H1 (cell line): ENCODE measurements around the gene ATP7B. TPM values are rescaled to one million over a fixed set of nuclear protein-coding genes. Genes with fewer than 3 reads are reported as not detected.

Experiments used
- CTCF ChIA-PET: fragments of 300-600 bp; sonication (Branson Sonifier 250); formaldehyde crosslinking; loops from one replicate; lab custom pipeline; 2021; ENCODE audit not compliant: partially characterized antibody; lab: Charles Lee
- POLR2A ChIA-PET: fragments of 300-600 bp; sonication (Branson Sonifier 250); formaldehyde crosslinking; loops from one replicate; lab custom pipeline; 2021; ENCODE audit warnings: inconsistent platforms; ENCODE audit not compliant: partially characterized antibody; lab: Charles Lee
- DNase-seq, 2 experiments: peaks; one replicate each; pipeline versions ENCODE4 v3.0.0 to v3.0.0-alpha.2; 2010 to 2022; ENCODE audit warnings: low spot score in 2 of 2, low read depth in 1 of 2, mixed read lengths in 1 of 2
- FAIRE-seq: peaks from 2 replicates; lab custom pipeline; 2011; peaks lifted over from hg19 to GRCh38; lab: Jason Lieb, UNC
- H2AFZ ChIP-seq: 2 replicates; pipeline ENCODE4 v1.8.1; 2012; ENCODE audit warnings: low read length, inconsistent platforms
- H2AK5ac ChIP-seq: 2 replicates; pipeline ENCODE4 v1.6.1; 2013; ENCODE audit warnings: low read depth, low read length
- H2BK120ac ChIP-seq: replicated peaks from 2 replicates; pipeline ENCODE3; 2013; ENCODE audit warnings: low read depth, low read length, inconsistent platforms
- H2BK12ac ChIP-seq: 2 replicates; pipeline ENCODE4 v1.6.1; 2013; ENCODE audit warnings: low read depth, low read length
- H2BK15ac ChIP-seq: 2 replicates; pipeline ENCODE4 v1.6.1; 2013; ENCODE audit warnings: low read length
- H2BK20ac ChIP-seq: 2 replicates; pipeline ENCODE4 v1.6.1; 2013; ENCODE audit warnings: low read length
- H2BK5ac ChIP-seq: 2 replicates; pipeline ENCODE4 v1.6.1; 2013; ENCODE audit warnings: low read depth, low read length
- H3K14ac ChIP-seq: 2 replicates; pipeline ENCODE4 v1.6.1; 2013; ENCODE audit warnings: inconsistent platforms; ENCODE audit not compliant: insufficient read length
- H3K18ac ChIP-seq: 2 replicates; pipeline ENCODE4 v1.6.1; 2013; ENCODE audit warnings: low read length; ENCODE audit errors: extremely low read depth
- H3K23ac ChIP-seq: 2 replicates; pipeline ENCODE4 v1.6.1; 2013; ENCODE audit warnings: inconsistent platforms; ENCODE audit not compliant: insufficient read length
- H3K23me2 ChIP-seq: 2 replicates; pipeline ENCODE4 v1.6.1; 2013; ENCODE audit warnings: low read depth, low read length
- H3K27ac ChIP-seq: 2 replicates; pipeline ENCODE4 v1.6.1; 2011; ENCODE audit warnings: low read depth, low read length, inconsistent platforms
- H3K27me3 ChIP-seq, 4 experiments: replicated peaks in 1 of 4; 1 replicate in 1 of 4; 2 replicates in 3 of 4; pipeline versions ENCODE4 v1.6.1 to v1.8.1; 2011 to 2013; ENCODE audit warnings: low read length in 3 of 4, mild to moderate bottlenecking in 3 of 4, inconsistent platforms in 2 of 4, mixed read lengths in 2 of 4, moderate library complexity in 1 of 4; ENCODE audit not compliant: control insufficient read depth in 3 of 4, insufficient read depth in 3 of 4; ENCODE audit errors: extremely low read depth in 1 of 4
- H3K36me3 ChIP-seq, 4 experiments: 2 replicates each; pipeline versions ENCODE4 v1.6.1 to v1.8.1; 2011 to 2013; ENCODE audit warnings: mild to moderate bottlenecking in 4 of 4, low read length in 3 of 4, moderate library complexity in 2 of 4, control low read depth in 1 of 4, inconsistent platforms in 1 of 4; ENCODE audit not compliant: insufficient read depth in 4 of 4, control insufficient read depth in 2 of 4
- H3K4ac ChIP-seq: replicated peaks from 2 replicates; pipeline ENCODE3; 2013; ENCODE audit warnings: low read length, low read depth, mixed read lengths, inconsistent platforms; ENCODE audit not compliant: insufficient read length
- H3K4me1 ChIP-seq, 4 experiments: replicated peaks in 1 of 4; 1 replicate in 1 of 4; 2 replicates in 3 of 4; pipeline versions ENCODE4 v1.6.1 to v1.8.1; 2011 to 2013; ENCODE audit warnings: low read length in 3 of 4, inconsistent platforms in 2 of 4, mixed read lengths in 1 of 4; ENCODE audit not compliant: insufficient read depth in 4 of 4, control insufficient read depth in 3 of 4
- H3K4me2 ChIP-seq, 2 experiments: 2 replicates each; pipeline versions ENCODE4 v1.6.1 to v1.8.1; 2011 to 2013; ENCODE audit warnings: low read depth in 2 of 2, low read length in 2 of 2, control low read depth in 1 of 2, inconsistent platforms in 1 of 2, mild to moderate bottlenecking in 1 of 2; ENCODE audit not compliant: insufficient read depth in 1 of 2
- H3K4me3 ChIP-seq, 4 experiments: fragments of 200-600, 300-600 bp in 1 of 4; sonication (generic), shearing (Covaris generic), sonication (Bioruptor Twin) in 1 of 4; 2 replicates each; pipeline versions ENCODE4 v1.5.1 to v1.8.1; 2011 to 2016; ENCODE audit warnings: low read length in 4 of 4, low read depth in 3 of 4, control low read depth in 2 of 4, inconsistent platforms in 2 of 4, mild to moderate bottlenecking in 2 of 4, mixed read lengths in 1 of 4, moderate library complexity in 1 of 4; ENCODE audit not compliant: insufficient read depth in 2 of 4; ENCODE audit errors: extremely low read depth in 1 of 4
- H3K56ac ChIP-seq: replicated peaks from 2 replicates; pipeline ENCODE3; 2013; ENCODE audit warnings: low read depth, mild to moderate bottlenecking, mixed read lengths, low read length, inconsistent platforms; ENCODE audit not compliant: insufficient read length
- H3K79me1 ChIP-seq: 2 replicates; pipeline ENCODE4 v1.6.1; 2013; ENCODE audit warnings: low read depth, low read length, control low read depth
- H3K79me2 ChIP-seq, 2 experiments: 2 replicates each; pipeline versions ENCODE4 v1.6.1 to v1.8.1; 2012 to 2013; ENCODE audit warnings: low read length in 2 of 2, mild to moderate bottlenecking in 2 of 2, inconsistent platforms in 1 of 2; ENCODE audit not compliant: insufficient read depth in 2 of 2, control insufficient read depth in 1 of 2
- H3K9ac ChIP-seq, 4 experiments: replicated peaks in 1 of 4; 1 replicate in 1 of 4; 2 replicates in 3 of 4; pipeline versions ENCODE4 v1.6.1 to v1.8.1; 2011 to 2013; ENCODE audit warnings: low read depth in 3 of 4, low read length in 3 of 4, control low read depth in 2 of 4, mild to moderate bottlenecking in 2 of 4, moderate library complexity in 2 of 4, inconsistent platforms in 1 of 4; ENCODE audit errors: extremely low read depth in 1 of 4
- H3K9me3 ChIP-seq, 2 experiments: 2 replicates each; pipeline versions ENCODE4 v1.6.1 to v1.8.1; 2012 to 2013; ENCODE audit warnings: mild to moderate bottlenecking in 2 of 2, moderate library complexity in 2 of 2, control low read depth in 1 of 2, inconsistent platforms in 1 of 2, low read depth in 1 of 2, low read length in 1 of 2, mixed read lengths in 1 of 2; ENCODE audit not compliant: insufficient read depth in 2 of 2
- H4K20me1 ChIP-seq, 2 experiments: replicated peaks in 1 of 2; 2 replicates each; pipeline versions ENCODE3 to v1.8.1; 2011 to 2013; ENCODE audit warnings: inconsistent platforms in 2 of 2, low read length in 2 of 2, mild to moderate bottlenecking in 1 of 2; ENCODE audit not compliant: insufficient read depth in 2 of 2, control insufficient read depth in 1 of 2
- H4K5ac ChIP-seq: 2 replicates; pipeline ENCODE4 v1.6.1; 2013; ENCODE audit warnings: low read length, low read depth, mixed read lengths, inconsistent platforms; ENCODE audit not compliant: insufficient read length
- H4K8ac ChIP-seq: 2 replicates; pipeline ENCODE4 v1.8.0; 2013; ENCODE audit warnings: mild to moderate bottlenecking, moderate library complexity, low read length, inconsistent platforms; ENCODE audit not compliant: insufficient read depth; ENCODE audit errors: extremely low read depth
- H4K91ac ChIP-seq: replicated peaks from 2 replicates; pipeline ENCODE3; 2013; ENCODE audit warnings: low read length, mixed read lengths, inconsistent platforms; ENCODE audit not compliant: insufficient read length
- ASH2L ChIP-seq: fragments of 200-600, 300-600 bp; sonication (generic); IDR thresholded peaks from one replicate; pipeline ENCODE4 v1.7.1; 2017; ENCODE audit warnings: low read length
- BCL11A ChIP-seq, 2 experiments: IDR thresholded peaks; one replicate each; pipeline ENCODE4 v1.6.1; 2011; ENCODE audit warnings: low read depth in 2 of 2, low read length in 2 of 2, mild to moderate bottlenecking in 2 of 2
- CBX8 ChIP-seq: fragments of 300-800, 300-1000 bp; sonication (generic); IDR thresholded peaks from 2 replicates; pipeline ENCODE4 v1.7.1; 2016; ENCODE audit warnings: low read depth, low read length, borderline replicate concordance
- CHD2 ChIP-seq: IDR thresholded peaks from 2 replicates; pipeline ENCODE4 v1.6.1; 2012; ENCODE audit warnings: low read length, improper control_type of control experiment
- CREB1 ChIP-seq: IDR thresholded peaks from 2 replicates; pipeline ENCODE4 v1.6.1; 2012; ENCODE audit warnings: inconsistent platforms
- GABPA ChIP-seq: IDR thresholded peaks from 2 replicates; pipeline ENCODE4 v1.6.1; 2011; ENCODE audit warnings: mild to moderate bottlenecking, low read length, moderate library complexity, borderline replicate concordance; ENCODE audit not compliant: insufficient read depth
- HDAC2 ChIP-seq, 2 experiments: fragments of 300-600 bp in 1 of 2; sonication (generic) in 1 of 2; IDR thresholded peaks; 2 replicates each; pipeline ENCODE4 v1.6.1; 2011 to 2012; ENCODE audit warnings: low read depth in 2 of 2, low read length in 2 of 2, mild to moderate bottlenecking in 2 of 2, moderate library complexity in 2 of 2, borderline replicate concordance in 1 of 2, inconsistent platforms in 1 of 2
- HDAC6 ChIP-seq: IDR thresholded peaks from one replicate; pipeline ENCODE4 v1.7.1; 2012; ENCODE audit warnings: low read depth, mild to moderate bottlenecking, inconsistent platforms, low read length, moderate library complexity
- JUND ChIP-seq: IDR thresholded peaks from 2 replicates; pipeline ENCODE4 v1.6.1; 2011; ENCODE audit warnings: mild to moderate bottlenecking, improper control_type of control experiment, low read length
- POU5F1 ChIP-seq: IDR thresholded peaks from 2 replicates; pipeline ENCODE4 v1.6.1; 2011; ENCODE audit warnings: low read depth, mild to moderate bottlenecking, low read length, moderate library complexity
- RBBP5 ChIP-seq: IDR thresholded peaks from 2 replicates; pipeline ENCODE4 v1.7.1; 2012; ENCODE audit warnings: low read depth, mild to moderate bottlenecking, inconsistent platforms, low read length, moderate library complexity, borderline replicate concordance
- SAP30 ChIP-seq: fragments of 300-600 bp; sonication (generic); IDR thresholded peaks from 2 replicates; pipeline ENCODE4 v1.7.1; 2012; ENCODE audit warnings: low read length, moderate library complexity, mild to moderate bottlenecking, inconsistent platforms; ENCODE audit not compliant: insufficient read depth, insufficient replicate concordance
- SIRT6 ChIP-seq: IDR thresholded peaks from one replicate; pipeline ENCODE4 v1.7.1; 2012; ENCODE audit warnings: low read length, inconsistent platforms
- YY1 ChIP-seq: IDR thresholded peaks from 2 replicates; pipeline ENCODE4 v1.6.1; 2011; ENCODE audit warnings: low read depth, mild to moderate bottlenecking, low read length
- WGBS, 2 experiments: shearing (Covaris generic) in 1 of 2; methylation state at CpG; one replicate each; pipeline versions ENCODE4 v1.1.6 to v1.1.7; 2013 to 2015; ENCODE audit warnings: low lambda C conversion rate in 2 of 2, mixed read lengths in 2 of 2, inconsistent platforms in 1 of 2, low coverage in 1 of 2, missing lambda C conversion rate in 1 of 2; ENCODE audit not compliant: insufficient replicate concordance in 2 of 2, insufficient coverage in 1 of 2, insufficient read length in 1 of 2; ENCODE audit errors: extremely low coverage in 1 of 2, missing lambda C conversion rate in 1 of 2; 5-methylcytosine and 5-hydroxymethylcytosine counted together
- polyA plus RNA-seq, 7 experiments: library from polyadenylated mRNA; depleted of rRNA in 3 of 7; stranded (reverse) in 5 of 7; unstranded in 2 of 7; fragments of >200 nt in 5 of 7; fragments of 200-250 nt in 2 of 7; gene quantifications; 1 replicate in 5 of 7; 2 replicates in 1 of 7; 4 replicates in 1 of 7; pipeline versions ENCODE4 v1.2.1 to v1.2.3, GENCODE V29; 2011 to 2013; ENCODE audit warnings: missing spikeins in 2 of 7, mixed read lengths in 2 of 7
- total RNA-seq: library from RNA; stranded (reverse); fragmentation: NEBNext Ultra II Directional; extraction: Animal tissue kit (Norgen Biotek cat#: 25700); gene quantifications from 2 replicates; pipeline ENCODE4 v1.2.1, GENCODE V29; 2021

Gene ATP7B
- total and polyA plus RNA-seq, 2 of the 8 experiments (the other 6 are each of a cell fraction or from before 2014, with no cell fraction given) = 4.1 to 9.2 TPM

DNA sequence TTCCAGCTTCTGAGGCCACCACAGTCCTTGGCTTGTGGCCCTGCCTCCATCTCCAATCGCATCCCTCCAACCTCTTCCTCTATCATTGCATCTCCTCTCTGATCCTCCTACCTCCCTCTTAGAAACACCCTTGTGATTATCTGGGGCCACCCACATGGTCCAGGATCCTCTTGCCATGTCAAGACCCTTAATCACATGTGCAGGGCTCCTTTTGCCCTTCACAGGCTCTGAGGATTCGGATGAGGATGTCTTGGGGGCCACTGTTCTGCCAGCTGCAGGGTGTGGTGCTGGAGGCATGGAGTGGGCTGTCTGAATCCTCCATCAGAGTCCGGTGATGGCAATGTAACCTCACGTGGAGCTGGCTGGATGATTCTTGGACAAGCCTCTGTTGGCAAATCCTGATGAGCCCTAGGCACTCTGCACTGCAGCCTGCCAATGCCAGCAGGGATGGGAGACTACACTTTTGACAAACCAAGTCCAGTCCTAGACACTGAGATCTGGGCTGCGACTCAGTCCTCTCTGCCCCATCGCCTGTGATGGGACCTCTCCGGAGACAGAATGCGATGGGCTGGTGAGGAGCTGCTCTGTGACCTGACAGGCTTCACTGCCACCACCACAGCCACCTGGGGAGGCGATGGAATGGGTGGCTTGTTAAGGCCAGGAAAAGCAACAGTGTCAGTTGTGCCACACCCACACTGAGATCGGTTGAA, 88.3 kb downstream of the ATP7B start:
- Histone ChIP-seq H3K27me3 (no peaks in the 10 kb centered on the region), H3K4me2 (no peak overlapping the region), H3K18ac (no peak overlapping the region), H3K23ac (no peak overlapping the region), H2AFZ (no peak overlapping the region), H3K4me1 (no peaks in the 10 kb centered on the region), H4K8ac (no peak overlapping the region), H3K56ac (no peak overlapping the region), H2BK20ac (no peak overlapping the region), H2BK12ac (no peak overlapping the region), H3K36me3 (no peaks in the 10 kb centered on the region), H3K79me1 (no peaks in the 10 kb centered on the region), H2BK120ac (no peak overlapping the region), H3K9ac (no peak overlapping the region), H4K20me1 (peaks cover 3% of the 10 kb centered on the region in 2 experiments), H3K79me2 (no peaks in the 10 kb centered on the region), H2AK5ac (no peak overlapping the region), H3K9me3 (no peaks in the 10 kb centered on the region), H3K27ac (no peak overlapping the region), H2BK5ac (no peak overlapping the region; the same call in 1 of the 2 replicates), H2BK15ac (no peak overlapping the region), H4K5ac (no peak overlapping the region), H4K91ac (no peak overlapping the region), H3K14ac (no peak overlapping the region), H3K23me2 (peaks cover 3% of the 10 kb centered on the region; the same call in 1 of the 2 replicates), H3K4ac (no peak overlapping the region), H3K4me3 (no peak overlapping the region)
- ChIA-PET CTCF (interaction anchor here (0.6 to 5.3 kb wide), 24 partner anchors 8 to 783 kb away, joined by 3 to 62 read pairs (median 4); partner anchors contain the start of genes NEK5 and TMEM272), POLR2A (no interaction called here)
- FAIRE-seq (no peak), DNase-seq (no peak)
- 94 to 100% methylated on average over 1 to 10 of the region's 10 CpGs for WGBS, 2 experiments
- TF ChIP-seq ASH2L (no peak), BCL11A (IDR thresholded peaks at IDR 0.05; ENCODE audit: low read depth in 2 of 2, low read length in 2 of 2) (no peak), CBX8 (no peak), SIRT6 (no peak), HDAC6 (no peak), POU5F1 (no peak), GABPA (no peak), JUND (no peak), HDAC2 (IDR thresholded peaks at IDR 0.05; ENCODE audit: borderline replicate concordance in 1 of 2, low read depth in 2 of 2, low read length in 2 of 2) (no peak), RBBP5 (no peak), CHD2 (no peak), YY1 (no peak), SAP30 (no peak), CREB1 (no peak)
